Measurements from ENCODE around the gene THOP1.

Gene THOP1

DNA sequence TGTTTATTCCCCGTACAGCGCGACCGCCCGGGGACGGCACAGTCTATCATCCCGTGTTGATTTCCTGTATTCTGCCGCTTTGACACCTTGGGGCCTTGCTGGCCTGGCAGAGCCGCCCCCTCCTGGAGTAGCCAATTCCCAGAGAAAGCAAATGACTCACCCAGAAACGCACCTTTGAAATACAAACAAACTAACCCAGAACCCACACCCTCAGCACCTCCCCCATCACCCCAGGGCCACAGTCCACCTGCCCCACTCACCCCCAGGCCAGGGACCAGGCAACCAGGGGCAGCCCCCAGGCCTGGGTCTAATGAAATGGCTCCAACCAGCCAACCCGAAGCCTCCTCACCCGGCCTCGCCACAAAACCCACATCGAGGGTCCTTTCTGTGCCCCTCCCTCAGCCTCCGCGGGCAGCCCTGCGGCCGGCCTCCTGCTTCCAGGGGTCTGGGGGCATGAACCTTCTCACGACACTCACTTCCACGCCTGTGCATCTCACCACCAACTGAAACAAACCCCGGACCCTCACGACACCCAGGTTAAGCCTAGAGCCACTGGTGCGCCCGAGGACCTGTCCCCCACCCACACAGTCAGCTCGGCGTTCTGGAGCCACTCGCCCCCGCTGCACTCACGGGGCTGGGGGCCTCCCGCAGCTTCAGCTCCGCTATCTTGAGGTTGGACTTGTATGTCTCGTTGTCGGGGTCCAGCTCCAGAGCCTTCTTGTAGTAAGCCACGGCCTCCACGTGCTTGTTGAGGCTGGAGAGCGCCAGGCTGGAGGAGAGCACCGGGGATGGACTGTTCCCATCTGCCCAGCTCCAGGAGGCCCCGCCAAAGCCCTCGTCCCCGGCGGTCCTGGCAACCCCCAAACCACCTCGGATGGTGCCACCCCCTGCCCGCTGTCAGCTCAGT, 23.2 kb upstream of the THOP1 start:
- no peak for DNase-seq (ENCODE audit: low read depth in 3 of 3, low spot score in 1 of 3)

- no peak for DNase-seq (ENCODE audit: low read depth in 3 of 3, low spot score in 1 of 3)
These were observed 22.4 kb upstream of the THOP1 start for GRCh38 chr19:2762783-2763496.

DNA sequence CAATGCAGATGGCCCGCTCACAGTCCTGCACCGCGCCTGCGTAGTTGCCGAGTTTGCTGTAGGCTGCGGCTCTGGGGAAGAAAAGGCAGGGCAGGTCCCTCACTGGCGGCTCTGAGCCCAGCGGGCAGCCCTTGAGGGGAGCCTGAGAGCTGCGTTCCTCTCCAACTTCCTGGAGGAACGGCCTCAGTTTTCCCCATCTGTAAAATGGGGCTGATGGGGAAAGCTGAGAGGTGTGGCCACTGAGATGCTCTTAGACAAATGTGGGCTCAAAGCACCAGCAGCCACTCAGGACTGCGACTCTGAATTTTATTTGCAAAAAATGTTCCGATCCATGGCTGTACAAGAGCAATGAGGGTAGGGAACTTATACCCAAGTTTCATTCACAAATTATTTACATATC, 21.6 kb upstream of the THOP1 start:
- no peak for DNase-seq (ENCODE audit: low read depth in 3 of 3, low spot score in 1 of 3)

GRCh38 chr19:2764945-2765344, 20.4 kb upstream of the THOP1 start:
- DNase-seq (ENCODE audit: low read depth in 3 of 3, low spot score in 1 of 3) = no peak

DNA sequence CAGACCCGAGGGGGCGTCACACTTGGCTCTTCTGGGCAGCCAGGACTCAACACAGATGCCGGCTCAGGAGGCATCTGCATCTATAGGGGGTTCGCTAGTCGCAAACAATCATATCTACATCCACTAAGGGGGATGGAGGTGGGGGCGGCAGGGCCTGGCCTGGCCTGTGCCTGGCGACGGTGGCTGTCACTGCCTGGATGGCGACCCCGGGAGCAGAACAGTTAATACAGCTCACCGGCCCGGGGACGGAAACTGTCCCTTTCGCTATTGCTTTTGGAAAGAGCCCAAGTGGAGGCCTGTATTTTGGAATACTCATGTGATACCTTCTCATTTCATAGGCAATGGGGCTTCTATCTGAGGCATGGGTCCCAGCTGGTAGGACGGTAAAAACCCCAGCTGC, 19.9 kb upstream of the THOP1 start:
- DNase-seq (ENCODE audit: low read depth in 3 of 3, low spot score in 1 of 3) = no peak

GRCh38 chr19:2766594-2767372, 18.5 kb upstream of the THOP1 start:
- no peak for DNase-seq (ENCODE audit: low read depth in 3 of 3, low spot score in 1 of 3)

- DNase-seq (ENCODE audit: low read depth in 3 of 3, low spot score in 1 of 3) = no peak
These were observed 17.6 kb upstream of the THOP1 start for GRCh38 chr19:2767688-2768087.

DNA sequence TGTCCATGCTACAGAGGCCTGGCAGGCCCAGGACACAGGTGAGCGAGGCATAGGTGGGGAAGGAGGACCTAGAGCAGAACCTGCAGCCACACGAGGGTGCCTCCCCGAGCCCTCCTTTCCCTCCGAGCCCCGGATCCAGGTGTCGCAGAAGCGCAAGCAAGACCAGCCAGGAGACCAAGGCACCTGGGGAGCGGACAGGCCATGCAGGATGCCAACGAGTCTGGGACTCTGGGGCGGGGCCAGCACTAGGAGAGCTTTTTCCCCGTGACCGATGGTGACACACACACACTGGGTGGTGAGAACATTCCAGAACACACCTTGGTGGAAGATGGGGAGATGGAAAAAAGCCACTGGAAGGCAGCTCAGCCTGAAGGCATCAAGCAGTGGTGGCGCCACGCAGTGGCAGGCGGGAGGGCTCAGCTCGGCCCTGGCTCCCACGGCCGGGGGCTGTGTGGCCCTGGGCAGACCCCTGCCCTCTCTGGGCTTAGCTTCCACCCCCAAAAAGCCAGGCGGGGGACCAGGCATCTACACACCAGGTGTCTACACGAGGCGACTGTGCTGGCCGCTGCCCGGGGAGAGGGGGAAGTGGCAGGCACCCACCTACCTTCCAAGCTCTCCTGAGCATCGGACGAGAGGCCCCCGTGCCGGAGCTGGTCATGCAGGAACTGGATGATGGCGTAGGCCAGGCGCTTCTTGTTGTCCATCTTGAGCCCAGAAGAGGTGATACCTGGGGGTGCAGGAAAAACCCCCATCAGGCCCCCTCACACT, 16.8 kb upstream of the THOP1 start:
- DNase-seq (ENCODE audit: low read depth in 3 of 3, low spot score in 1 of 3) = no peak

DNA sequence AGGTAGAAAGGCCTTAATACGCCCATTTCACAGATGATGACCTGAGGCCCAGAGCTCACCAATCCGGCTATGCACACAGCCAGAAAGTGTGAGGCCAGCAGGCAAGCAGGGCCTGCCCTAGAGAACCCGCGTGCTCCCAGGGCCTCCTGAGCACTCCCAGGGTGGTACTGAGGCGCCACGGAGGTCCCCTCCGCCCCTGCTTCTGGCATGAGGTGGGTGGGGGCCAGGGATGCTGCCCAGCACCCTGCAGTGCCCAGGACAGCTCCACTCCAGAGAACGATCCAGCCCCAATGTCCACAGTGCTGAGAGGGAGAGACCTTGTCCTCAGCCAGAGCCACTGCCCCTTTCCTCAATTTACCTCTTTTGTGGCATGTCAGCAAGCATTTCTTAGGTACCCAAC, 16.1 kb upstream of the THOP1 start:
- DNase-seq (ENCODE audit: low read depth in 3 of 3, low spot score in 1 of 3) = no peak

- no peak for DNase-seq (ENCODE audit: low read depth in 3 of 3, low spot score in 1 of 3)
These were observed 15.0 kb upstream of the THOP1 start for GRCh38 chr19:2770055-2771013.

- no peak for DNase-seq (ENCODE audit: low read depth in 3 of 3, low spot score in 1 of 3)
These were observed 13.3 kb upstream of the THOP1 start for GRCh38 chr19:2771786-2772674.

DNA sequence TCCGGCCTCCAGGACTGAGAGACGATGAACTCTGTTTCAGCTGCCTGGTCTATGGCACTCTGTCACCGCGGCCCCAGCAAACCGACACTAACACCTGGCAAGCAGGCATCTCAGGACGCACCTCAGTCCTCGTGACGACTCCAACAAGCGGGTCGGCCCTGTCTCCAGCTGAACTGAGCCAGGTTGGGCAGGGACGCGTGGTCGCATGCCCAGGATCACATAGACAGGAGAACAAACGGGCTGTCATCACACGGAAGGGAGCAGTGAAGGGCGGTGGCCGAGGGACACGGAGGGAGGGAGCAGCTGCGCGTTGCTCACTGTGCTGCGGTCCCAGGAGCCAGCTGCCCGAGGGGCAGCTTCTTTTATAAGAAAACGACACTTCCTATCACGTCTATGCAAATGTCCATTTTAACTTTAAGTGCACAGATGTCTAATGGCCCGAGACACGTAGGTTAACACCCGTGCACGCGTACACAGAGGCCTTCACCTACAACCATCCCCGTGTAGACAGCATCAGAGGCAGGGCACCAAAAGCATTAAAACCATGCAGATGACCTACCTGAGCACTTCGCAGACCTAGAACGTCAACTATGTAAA, 11.1 kb upstream of the THOP1 start:
- no peak for DNase-seq (ENCODE audit: low read depth in 3 of 3, low spot score in 1 of 3)

- no peak for DNase-seq (ENCODE audit: low read depth in 3 of 3, low spot score in 1 of 3)
These were observed 10.2 kb upstream of the THOP1 start for GRCh38 chr19:2774953-2775555.

GRCh38 chr19:2775556-2776430, 9.5 kb upstream of the THOP1 start:
- peak in 2 of 3 donors; percentile 21 to 45 for DNase-seq (ENCODE audit: low read depth in 3 of 3, low spot score in 1 of 3)

- no peak for DNase-seq (ENCODE audit: low read depth in 3 of 3, low spot score in 1 of 3)
These were observed 7.2 kb upstream of the THOP1 start for GRCh38 chr19:2777952-2778683.

DNA sequence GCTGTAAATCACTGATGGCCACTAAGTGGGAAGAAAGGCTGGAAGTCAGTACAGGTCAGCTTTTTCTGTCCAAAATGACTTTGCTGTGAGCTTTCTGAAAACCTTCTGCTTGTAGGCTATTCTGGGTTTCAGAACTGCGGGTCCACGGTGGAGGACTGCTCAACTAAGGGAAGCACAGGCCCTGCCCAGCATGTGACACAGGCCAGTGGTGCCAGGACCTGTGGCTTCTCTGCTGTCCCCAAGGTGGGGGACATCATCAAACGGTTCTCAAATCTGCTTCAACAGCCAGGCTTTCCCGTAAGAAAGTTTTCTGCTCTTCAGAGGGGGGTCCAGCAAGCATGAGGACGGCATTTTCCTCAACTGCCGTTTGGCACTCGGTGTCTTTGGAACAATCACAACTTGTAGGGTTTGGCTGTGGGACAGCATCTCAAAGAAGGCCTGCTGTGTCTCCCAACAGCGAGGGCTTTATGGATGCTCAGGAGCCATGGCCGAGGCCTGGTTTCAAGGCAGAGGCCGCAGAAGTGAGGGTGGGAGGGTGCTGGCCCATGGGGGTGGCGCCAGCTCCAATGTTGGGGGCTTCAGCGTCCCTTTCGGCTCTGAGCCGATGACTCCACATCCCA, 6.1 kb upstream of the THOP1 start:
- no peak for DNase-seq (ENCODE audit: low read depth in 3 of 3, low spot score in 1 of 3)
